ENCODE results near the gene SERPINA12.

SERPINA12 gene

GRCh38 chr14:94509356-94509755, at the start of gene SERPINA12:
Gene SERPINA12, minus strand, starts transcription at chr14:94509469. Its CDS starts 11,072 bp downstream, at chr14:94498397.
- no peak for TF ChIP-seq CTCF (IDR thresholded peaks at IDR 0.05; ENCODE audit: low read depth, low read length)
- H3K4me3 ChIP-seq (ENCODE audit: low read depth, low read length): no peak within 1 kb of the TSS

GRCh38 chr14:94558842-94559241, 49.6 kb upstream of the SERPINA12 start:
- no peak overlapping the region for H3K4me3 ChIP-seq (ENCODE audit: low read depth, low read length)
- no peak for TF ChIP-seq CTCF (IDR thresholded peaks at IDR 0.05; ENCODE audit: low read depth, low read length)

GRCh38 chr14:94557327-94557726, 48.1 kb upstream of the SERPINA12 start:
- TF ChIP-seq CTCF (IDR thresholded peaks at IDR 0.05; ENCODE audit: low read depth, low read length): no peak
- no peak overlapping the region for H3K4me3 ChIP-seq (ENCODE audit: low read depth, low read length)

GRCh38 chr14:94555991-94556390, 46.7 kb upstream of the SERPINA12 start:
- no peak for TF ChIP-seq CTCF (IDR thresholded peaks at IDR 0.05; ENCODE audit: low read depth, low read length)
- no peak overlapping the region for H3K4me3 ChIP-seq (ENCODE audit: low read depth, low read length)

- H3K4me3 ChIP-seq (ENCODE audit: low read depth, low read length): no peak overlapping the region
- no peak for TF ChIP-seq CTCF (IDR thresholded peaks at IDR 0.05; ENCODE audit: low read depth, low read length)
Measured at GRCh38 chr14:94550041-94550440, 40.8 kb upstream of the SERPINA12 start.

GRCh38 chr14:94548999-94549985, 40.0 kb upstream of the SERPINA12 start:
- no peak overlapping the region for H3K4me3 ChIP-seq (ENCODE audit: low read depth, low read length)
- TF ChIP-seq CTCF (IDR thresholded peaks at IDR 0.05; ENCODE audit: low read depth, low read length): peak; percentile 88
